Panc1 (cell line): ENCODE data around the gene RAI2.

Experiments
- REST ChIP-seq, 2 experiments: IDR thresholded peaks; 2 replicates each; pipeline ENCODE4 v1.6.1; 2011 to 2012; ENCODE audit warnings: low read depth in 2 of 2, control low read depth in 1 of 2, low read length in 1 of 2, mild to moderate bottlenecking in 1 of 2, moderate library complexity in 1 of 2; ENCODE audit not compliant: insufficient read depth in 1 of 2
- TF ChIP-seq, protein P1 (sequence below): fragments of 450-650 bp; IDR thresholded peaks from 2 replicates; pipeline ENCODE4 v1.5.1; 2017; ENCODE audit warnings: mild to moderate bottlenecking

DNA sequence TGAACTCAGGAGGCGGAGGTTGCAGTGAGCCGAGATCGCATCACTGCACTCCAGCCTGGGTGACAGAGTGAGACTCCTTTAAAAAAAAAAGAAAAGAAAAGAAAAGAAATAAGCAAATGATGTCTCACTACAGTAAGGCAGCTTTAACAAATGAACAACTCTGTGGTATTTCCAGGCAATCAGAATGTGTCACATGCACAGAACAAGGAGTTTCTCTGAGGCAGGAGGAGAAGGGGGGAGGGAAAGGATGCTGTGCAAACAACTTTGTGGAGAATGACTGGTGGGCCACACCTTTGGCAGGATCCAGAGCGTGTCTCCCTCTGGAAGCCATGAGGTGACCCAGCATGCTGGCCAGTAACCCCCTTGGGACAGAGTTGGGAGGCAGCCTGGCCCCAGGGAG is 57.6 kb downstream of the RAI2 start:
- TF ChIP-seq, protein P1, sequence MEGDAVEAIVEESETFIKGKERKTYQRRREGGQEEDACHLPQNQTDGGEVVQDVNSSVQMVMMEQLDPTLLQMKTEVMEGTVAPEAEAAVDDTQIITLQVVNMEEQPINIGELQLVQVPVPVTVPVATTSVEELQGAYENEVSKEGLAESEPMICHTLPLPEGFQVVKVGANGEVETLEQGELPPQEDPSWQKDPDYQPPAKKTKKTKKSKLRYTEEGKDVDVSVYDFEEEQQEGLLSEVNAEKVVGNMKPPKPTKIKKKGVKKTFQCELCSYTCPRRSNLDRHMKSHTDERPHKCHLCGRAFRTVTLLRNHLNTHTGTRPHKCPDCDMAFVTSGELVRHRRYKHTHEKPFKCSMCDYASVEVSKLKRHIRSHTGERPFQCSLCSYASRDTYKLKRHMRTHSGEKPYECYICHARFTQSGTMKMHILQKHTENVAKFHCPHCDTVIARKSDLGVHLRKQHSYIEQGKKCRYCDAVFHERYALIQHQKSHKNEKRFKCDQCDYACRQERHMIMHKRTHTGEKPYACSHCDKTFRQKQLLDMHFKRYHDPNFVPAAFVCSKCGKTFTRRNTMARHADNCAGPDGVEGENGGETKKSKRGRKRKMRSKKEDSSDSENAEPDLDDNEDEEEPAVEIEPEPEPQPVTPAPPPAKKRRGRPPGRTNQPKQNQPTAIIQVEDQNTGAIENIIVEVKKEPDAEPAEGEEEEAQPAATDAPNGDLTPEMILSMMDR: no peak
- TF ChIP-seq REST (IDR thresholded peaks at IDR 0.05; ENCODE audit: insufficient read depth in 1 of 2, low read depth in 2 of 2, low read length in 1 of 2): no peak
